ENCODE measurements around the gene IL12RB1.

The IL12RB1 gene

DNA sequence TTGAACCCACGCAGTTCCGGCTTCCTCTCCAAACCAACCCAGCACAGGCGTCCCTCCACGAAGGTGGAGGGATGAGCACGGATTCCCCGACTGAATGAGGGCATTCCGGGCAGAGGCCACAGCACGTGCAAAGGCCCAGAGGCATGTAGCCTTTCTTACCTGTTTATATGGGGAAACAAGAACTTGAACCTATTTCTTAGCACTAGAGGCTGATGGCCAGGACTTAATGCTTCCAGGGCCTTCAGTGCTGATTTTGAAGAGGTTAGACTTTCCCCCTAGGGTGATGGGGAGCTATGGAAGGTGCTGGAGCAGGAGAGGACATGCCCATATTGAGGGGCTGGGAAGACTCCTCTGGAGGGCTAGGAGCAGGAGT lies 12.9 kb upstream of the IL12RB1 start:
- H3K9me3 ChIP-seq (ENCODE audit: insufficient read depth, low read length, severe bottlenecking), result no peaks in the 10 kb centered on the region
- H2AFZ ChIP-seq (ENCODE audit: low read depth, low read length), result no peak overlapping the region
- H3K36me3 ChIP-seq (ENCODE audit: insufficient read depth, low read length), result no peaks in the 10 kb centered on the region
- H3K79me2 ChIP-seq (ENCODE audit: insufficient read depth, low read length), result no peaks in the 10 kb centered on the region
- TF ChIP-seq EZH2 (IDR thresholded peaks at IDR 0.05; ENCODE audit: borderline replicate concordance, low read depth, low read length, severe bottlenecking) (no peak), CTCF (IDR thresholded peaks at IDR 0.05; ENCODE audit: borderline replicate concordance, extremely low read depth, low read length, poor library complexity, severe bottlenecking) (no peak)
- H3K4me3 ChIP-seq (ENCODE audit: low read depth in 1 of 2, low read length in 2 of 2), result no peak overlapping the region
- no peak overlapping the region for H3K27ac ChIP-seq (ENCODE audit: low read length)
- DNase-seq, result no peak
- H3K4me1 ChIP-seq (ENCODE audit: insufficient read depth, low read length), result peaks cover 26% of the 10 kb centered on the region
- H4K20me1 ChIP-seq (ENCODE audit: insufficient read depth, low read length), result peaks cover 7% of the 10 kb centered on the region; the same call in 1 of the 2 replicates
- ATAC-seq (ENCODE audit: insufficient read depth, low read depth), result no peak
- H3K9ac ChIP-seq (ENCODE audit: low read depth, low read length), result no peak overlapping the region
- H3K27me3 ChIP-seq (ENCODE audit: insufficient read depth, low read length, poor library complexity), result peaks cover 16% of the 10 kb centered on the region
- no peak overlapping the region for H3K4me2 ChIP-seq (ENCODE audit: insufficient read depth, low read length)

DNA sequence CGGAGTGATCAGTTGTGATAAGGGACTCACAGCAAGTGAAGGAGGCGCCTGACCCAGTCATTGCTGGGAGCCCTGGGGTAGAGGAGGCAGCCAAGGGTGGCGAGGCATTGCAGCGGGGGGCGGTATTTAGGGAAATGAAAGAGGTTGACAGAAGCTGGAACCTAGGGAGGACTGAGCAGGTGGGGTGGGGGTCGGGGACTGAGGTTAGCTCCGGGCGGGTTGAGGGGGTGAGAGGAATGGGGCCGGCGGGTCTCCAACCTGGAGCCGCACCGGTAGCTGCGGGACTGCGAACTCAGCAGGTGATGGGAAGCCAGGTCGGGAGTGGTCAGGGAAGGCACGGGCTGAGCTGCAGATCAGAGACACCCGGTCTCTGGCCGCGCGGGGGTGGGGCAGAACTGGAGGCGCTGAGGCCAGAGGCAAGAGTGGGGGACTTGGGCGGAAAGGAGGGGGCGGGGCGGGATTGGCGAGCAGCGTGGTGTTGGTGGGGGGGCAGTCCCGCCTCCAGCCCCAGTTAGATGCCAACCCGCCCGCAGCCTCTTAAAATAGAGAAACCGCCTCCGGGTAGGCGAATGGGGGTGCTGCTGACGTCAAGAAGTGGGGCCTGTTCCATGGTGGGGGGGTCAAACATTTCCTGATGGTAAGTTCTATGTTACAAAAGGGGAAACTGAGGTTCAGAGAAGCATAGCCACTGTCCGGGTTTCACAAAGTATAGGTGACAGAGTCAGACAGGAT lies 12.3 kb upstream of the IL12RB1 start:
- H3K27ac ChIP-seq (ENCODE audit: low read length), result no peak overlapping the region
- H3K9ac ChIP-seq (ENCODE audit: low read depth, low read length), result no peak overlapping the region
- H2AFZ ChIP-seq (ENCODE audit: low read depth, low read length), result no peak overlapping the region
- no peak for ATAC-seq (ENCODE audit: insufficient read depth, low read depth)
- no peak for DNase-seq
- peaks cover 7% of the 10 kb centered on the region; the same call in 1 of the 2 replicates for H4K20me1 ChIP-seq (ENCODE audit: insufficient read depth, low read length)
- TF ChIP-seq CTCF (IDR thresholded peaks at IDR 0.05; ENCODE audit: borderline replicate concordance, extremely low read depth, low read length, poor library complexity, severe bottlenecking), result no peak
- H3K9me3 ChIP-seq (ENCODE audit: insufficient read depth, low read length, severe bottlenecking), result no peaks in the 10 kb centered on the region
- no peak overlapping the region for H3K4me3 ChIP-seq (ENCODE audit: low read depth in 1 of 2, low read length in 2 of 2)
- no peaks in the 10 kb centered on the region for H3K36me3 ChIP-seq (ENCODE audit: insufficient read depth, low read length)
- no peaks in the 10 kb centered on the region for H3K79me2 ChIP-seq (ENCODE audit: insufficient read depth, low read length)
- peaks cover 16% of the 10 kb centered on the region for H3K27me3 ChIP-seq (ENCODE audit: insufficient read depth, low read length, poor library complexity)
- H3K4me1 ChIP-seq (ENCODE audit: insufficient read depth, low read length), result peaks cover 21% of the 10 kb centered on the region
- H3K4me2 ChIP-seq (ENCODE audit: insufficient read depth, low read length), result 0 out of 2 replicates have a peak overlapping the region, but pooled peaks have one; percentile 60

- no peaks in the 10 kb centered on the region for H3K36me3 ChIP-seq (ENCODE audit: insufficient read depth, low read length)
- no peaks in the 10 kb centered on the region for H3K9me3 ChIP-seq (ENCODE audit: insufficient read depth, low read length, severe bottlenecking)
- no peak for ATAC-seq (ENCODE audit: insufficient read depth, low read depth)
- no peaks in the 10 kb centered on the region for H3K79me2 ChIP-seq (ENCODE audit: insufficient read depth, low read length)
- no peak for TF ChIP-seq CTCF (IDR thresholded peaks at IDR 0.05; ENCODE audit: borderline replicate concordance, extremely low read depth, low read length, poor library complexity, severe bottlenecking)
- no peak for TF ChIP-seq EZH2 (IDR thresholded peaks at IDR 0.05; ENCODE audit: borderline replicate concordance, low read depth, low read length, severe bottlenecking)
- H3K4me2 ChIP-seq (ENCODE audit: insufficient read depth, low read length), result peak overlapping the region; percentile 60
- no peak overlapping the region for H2AFZ ChIP-seq (ENCODE audit: low read depth, low read length)
- no peak overlapping the region for H3K27ac ChIP-seq (ENCODE audit: low read length)
- peaks cover 7% of the 10 kb centered on the region; the same call in 1 of the 2 replicates for H4K20me1 ChIP-seq (ENCODE audit: insufficient read depth, low read length)
- peak overlapping the region; percentile 27; the same call in 1 of the 2 replicates for H3K9ac ChIP-seq (ENCODE audit: low read depth, low read length)
- peaks cover 16% of the 10 kb centered on the region for H3K27me3 ChIP-seq (ENCODE audit: insufficient read depth, low read length, poor library complexity)
- DNase-seq, result no peak
- H3K4me1 ChIP-seq (ENCODE audit: insufficient read depth, low read length), result peaks cover 15% of the 10 kb centered on the region
- H3K4me3 ChIP-seq (ENCODE audit: low read depth in 1 of 2, low read length in 2 of 2), result peak overlapping the region in 1 of 2 experiments; percentile 46; a peak in 3 of 4 replicates
Observed at GRCh38 chr19:18097993-18098890, 11.5 kb upstream of the IL12RB1 start.
